Ovary (tissue), 3 donors: ENCODE data around the gene RHCE.
"Not testable (repeated sequence)": the region's sequence is repeated elsewhere in the genome, so short reads cannot be mapped to it uniquely, and the experiment has no call there.

ENCODE experiments used
- EP300 ChIP-seq: sonication (generic); formaldehyde crosslinking; IDR thresholded peaks from one replicate; pipeline ENCODE4 v1.6.1; 2017; ENCODE audit warnings: antibody characterized with exemption
- TF ChIP-seq, protein P1 (sequence below), 3 donors: fragments of 450-650 bp in 2 of 3; fragments of 200-600 bp in 1 of 3; IDR thresholded peaks; one replicate each; pipeline versions ENCODE4 v1.5.1 to v1.8.0; 2016 to 2022; ENCODE audit warnings: antibody characterized with exemption in 3 of 3, mild to moderate bottlenecking in 1 of 3
- donor health status: DM: no; HTN: no; CAD: no.

DNA sequence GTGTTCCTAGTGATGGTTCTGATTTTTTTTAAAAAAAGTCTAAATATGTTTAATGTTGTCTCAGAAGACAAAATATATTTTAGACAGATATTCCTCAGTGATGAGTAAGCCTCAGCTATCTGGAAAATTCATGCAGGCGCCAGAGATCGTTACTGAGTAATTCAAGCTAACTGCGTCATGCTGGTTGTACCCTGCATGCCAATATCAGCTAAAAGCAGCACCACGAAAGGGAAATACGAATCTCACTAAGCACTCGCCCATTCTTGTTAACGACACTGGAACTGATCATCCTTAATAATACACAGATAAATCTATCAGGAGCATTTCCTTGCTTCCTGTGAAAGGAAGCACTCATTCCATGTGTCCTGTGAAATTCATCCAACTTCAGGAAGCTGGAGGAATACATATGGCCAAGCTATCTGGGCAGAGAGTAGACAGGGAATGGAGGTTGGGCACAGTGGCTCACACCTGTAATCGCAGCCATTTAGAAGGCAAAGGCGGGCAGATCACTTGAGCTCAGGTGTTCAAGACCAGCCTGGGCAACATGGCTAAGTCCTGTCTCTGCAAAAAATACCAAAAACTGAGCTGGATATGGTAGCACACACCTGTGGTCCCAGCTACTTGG, 100.2 kb downstream of the RHCE start:
- TF ChIP-seq, protein P1, sequence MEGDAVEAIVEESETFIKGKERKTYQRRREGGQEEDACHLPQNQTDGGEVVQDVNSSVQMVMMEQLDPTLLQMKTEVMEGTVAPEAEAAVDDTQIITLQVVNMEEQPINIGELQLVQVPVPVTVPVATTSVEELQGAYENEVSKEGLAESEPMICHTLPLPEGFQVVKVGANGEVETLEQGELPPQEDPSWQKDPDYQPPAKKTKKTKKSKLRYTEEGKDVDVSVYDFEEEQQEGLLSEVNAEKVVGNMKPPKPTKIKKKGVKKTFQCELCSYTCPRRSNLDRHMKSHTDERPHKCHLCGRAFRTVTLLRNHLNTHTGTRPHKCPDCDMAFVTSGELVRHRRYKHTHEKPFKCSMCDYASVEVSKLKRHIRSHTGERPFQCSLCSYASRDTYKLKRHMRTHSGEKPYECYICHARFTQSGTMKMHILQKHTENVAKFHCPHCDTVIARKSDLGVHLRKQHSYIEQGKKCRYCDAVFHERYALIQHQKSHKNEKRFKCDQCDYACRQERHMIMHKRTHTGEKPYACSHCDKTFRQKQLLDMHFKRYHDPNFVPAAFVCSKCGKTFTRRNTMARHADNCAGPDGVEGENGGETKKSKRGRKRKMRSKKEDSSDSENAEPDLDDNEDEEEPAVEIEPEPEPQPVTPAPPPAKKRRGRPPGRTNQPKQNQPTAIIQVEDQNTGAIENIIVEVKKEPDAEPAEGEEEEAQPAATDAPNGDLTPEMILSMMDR (IDR thresholded peaks at IDR 0.05), result not testable (repeated sequence)
- not testable (repeated sequence) for TF ChIP-seq EP300
